ENCODE measurements around the gene ZBTB2. TPM values are rescaled to one million over a fixed set of nuclear protein-coding genes. Genes with fewer than 3 reads are reported as not detected.

ZBTB2 gene
- total and polyA plus RNA-seq, 2 donors (not counting 3 experiments of a cell fraction or from before 2014, with no cell fraction given): 11.8 to 13.1 TPM

DNA sequence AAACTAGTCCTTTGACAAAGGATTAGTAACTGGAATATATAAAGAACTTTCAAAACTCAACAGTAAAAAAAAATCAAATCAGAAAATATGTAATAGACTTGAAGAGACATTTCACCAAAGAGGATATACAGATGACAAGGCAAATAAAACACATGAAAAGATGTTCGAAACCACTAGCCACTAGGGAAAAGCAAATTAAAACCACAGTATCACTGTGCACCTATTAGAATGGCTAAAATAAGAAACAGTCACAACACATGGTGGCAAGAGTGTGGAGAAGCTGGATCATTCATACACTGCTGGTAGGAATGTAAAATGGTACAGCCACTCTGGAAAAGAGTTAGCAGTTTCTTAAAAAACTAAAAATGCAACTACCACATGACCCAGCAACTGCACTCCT is 14.9 kb downstream of the ZBTB2 start:
- no peak overlapping the region for H3K9ac ChIP-seq (replicated peaks; ENCODE audit: extremely low read depth, insufficient read depth, low read length)
- H4K20me1 ChIP-seq (replicated peaks; ENCODE audit: control insufficient read depth, extremely low read depth, insufficient read depth, low read length): no peaks in the 10 kb centered on the region
- intact Hi-C loops (cut with micrococcal nuclease) (no loop called here), dilution Hi-C loops (cut with MboI; ENCODE audit: extremely low pct_ligation_motif_present, low sequenced_read_pairs) (no loop called here)
- TF ChIP-seq MYC (IDR thresholded peaks at IDR 0.05; ENCODE audit: low read depth, low read length) (no peak), POLR2AphosphoS5 (IDR thresholded peaks at IDR 0.05; ENCODE audit: insufficient read depth, low read depth, low read length) (no peak), GATA2 (IDR thresholded peaks at IDR 0.05; ENCODE audit: insufficient read depth, insufficient read length, low read depth, low read length) (no peak), FOS (IDR thresholded peaks at IDR 0.05; ENCODE audit: borderline replicate concordance, insufficient read depth, low read length) (no peak), JUN (IDR thresholded peaks at IDR 0.05; ENCODE audit: borderline replicate concordance, insufficient read depth, insufficient read length, low read depth) (no peak), POLR2A (IDR thresholded peaks at IDR 0.05; ENCODE audit: low read depth, low read length) (no peak), EZH2 (IDR thresholded peaks at IDR 0.05; ENCODE audit: borderline replicate concordance, low read depth, low read length, severe bottlenecking) (no peak)
- TF ChIP-seq, protein P1, sequence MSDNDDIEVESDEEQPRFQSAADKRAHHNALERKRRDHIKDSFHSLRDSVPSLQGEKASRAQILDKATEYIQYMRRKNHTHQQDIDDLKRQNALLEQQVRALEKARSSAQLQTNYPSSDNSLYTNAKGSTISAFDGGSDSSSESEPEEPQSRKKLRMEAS (IDR thresholded peaks at IDR 0.05; ENCODE audit: insufficient read depth, insufficient read length): no peak
- TF ChIP-seq, protein P2, sequence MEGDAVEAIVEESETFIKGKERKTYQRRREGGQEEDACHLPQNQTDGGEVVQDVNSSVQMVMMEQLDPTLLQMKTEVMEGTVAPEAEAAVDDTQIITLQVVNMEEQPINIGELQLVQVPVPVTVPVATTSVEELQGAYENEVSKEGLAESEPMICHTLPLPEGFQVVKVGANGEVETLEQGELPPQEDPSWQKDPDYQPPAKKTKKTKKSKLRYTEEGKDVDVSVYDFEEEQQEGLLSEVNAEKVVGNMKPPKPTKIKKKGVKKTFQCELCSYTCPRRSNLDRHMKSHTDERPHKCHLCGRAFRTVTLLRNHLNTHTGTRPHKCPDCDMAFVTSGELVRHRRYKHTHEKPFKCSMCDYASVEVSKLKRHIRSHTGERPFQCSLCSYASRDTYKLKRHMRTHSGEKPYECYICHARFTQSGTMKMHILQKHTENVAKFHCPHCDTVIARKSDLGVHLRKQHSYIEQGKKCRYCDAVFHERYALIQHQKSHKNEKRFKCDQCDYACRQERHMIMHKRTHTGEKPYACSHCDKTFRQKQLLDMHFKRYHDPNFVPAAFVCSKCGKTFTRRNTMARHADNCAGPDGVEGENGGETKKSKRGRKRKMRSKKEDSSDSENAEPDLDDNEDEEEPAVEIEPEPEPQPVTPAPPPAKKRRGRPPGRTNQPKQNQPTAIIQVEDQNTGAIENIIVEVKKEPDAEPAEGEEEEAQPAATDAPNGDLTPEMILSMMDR (IDR thresholded peaks at IDR 0.05; ENCODE audit: extremely low read depth in 1 of 2, insufficient read depth in 1 of 2, low read depth in 1 of 2, low read length in 2 of 2): no peak
- H3K36me3 ChIP-seq (ENCODE audit: control insufficient read depth in 2 of 2, extremely low read depth in 1 of 2, insufficient read depth in 2 of 2, low read length in 2 of 2): peaks cover under 1 to 3% of the 10 kb centered on the region in 2 experiments
- H3K27ac ChIP-seq (ENCODE audit: insufficient read depth, low read depth, low read length): no peak overlapping the region
- no peaks in the 10 kb centered on the region for H3K9me1 ChIP-seq (replicated peaks; ENCODE audit: control insufficient read depth, extremely low read depth, insufficient read depth, low read length)
- H3K4me2 ChIP-seq (ENCODE audit: insufficient read depth, low read length): no peak overlapping the region
- ChIA-PET POLR2A (no interaction called here), CTCF (interaction anchor here (1.0 to 1.7 kb wide), 2 partner anchors 14 to 42 kb away, joined by 3 to 7 read pairs; no protein-coding TSS in a partner anchor)
- peaks cover 46% of the 10 kb centered on the region for H3K79me2 ChIP-seq (ENCODE audit: control insufficient read depth, insufficient read depth, low read length)
- DNase-seq (ENCODE audit: low read depth, low spot score) (no peak), FAIRE-seq (peak; percentile 37)
- no peaks in the 10 kb centered on the region for H3K9me3 ChIP-seq (replicated peaks; ENCODE audit: control insufficient read depth, insufficient read depth, low read length)
- H2AFZ ChIP-seq (ENCODE audit: low read depth, low read length): no peak overlapping the region
- H3K4me3 ChIP-seq (replicated peaks in 1 of 3; ENCODE audit: insufficient read depth in 1 of 3, low read depth in 1 of 3, low read length in 3 of 3): no peak overlapping the region
- H3K4me1 ChIP-seq (ENCODE audit: control insufficient read depth, extremely low read depth, insufficient read depth, low read length): peaks cover 25% of the 10 kb centered on the region
- H3K27me3 ChIP-seq (ENCODE audit: control insufficient read depth in 2 of 2, insufficient read depth in 2 of 2, low read length in 2 of 2): no peaks in the 10 kb centered on the region
- no TSS peak for BruUV-seq (replicated peaks)
